Measurements from ENCODE around the gene ALCAM.

DNA sequence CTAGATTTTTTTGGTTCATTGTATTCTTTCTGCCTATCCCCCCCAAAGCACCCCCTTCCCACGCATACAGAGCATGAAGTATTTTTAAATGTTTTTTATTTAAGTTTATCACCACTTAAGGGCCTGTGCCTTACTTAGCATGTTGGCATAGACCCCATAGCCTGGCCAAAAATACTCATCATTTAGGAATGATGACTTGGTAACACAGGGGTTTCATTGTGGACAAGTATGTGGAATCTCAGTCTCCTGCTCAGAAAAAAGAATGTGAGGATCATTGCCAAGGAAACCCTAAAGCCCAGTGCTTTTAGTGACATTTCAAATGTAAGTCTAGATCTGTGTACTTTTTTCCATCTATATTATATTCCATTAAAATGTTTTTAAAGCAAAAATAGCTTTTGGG is 146.3 kb downstream of the ALCAM start:
- TF ChIP-seq PPARA (CRISPR knock-in tag; IDR thresholded peaks at IDR 0.05; ENCODE audit: borderline replicate concordance) (no peak), ZC3H10 (CRISPR knock-in tag; IDR thresholded peaks at IDR 0.05) (no peak), GLIS3 (CRISPR knock-in tag; IDR thresholded peaks at IDR 0.05) (no peak), TOX (CRISPR knock-in tag; IDR thresholded peaks at IDR 0.05; ENCODE audit: borderline replicate concordance) (no peak), ESRRG (CRISPR knock-in tag; IDR thresholded peaks at IDR 0.05) (no peak), ISL1 (CRISPR knock-in tag; IDR thresholded peaks at IDR 0.05) (peak; percentile 85), TSHZ2 (CRISPR knock-in tag; IDR thresholded peaks at IDR 0.05) (no peak), RARB (CRISPR knock-in tag; IDR thresholded peaks at IDR 0.05) (no peak)
- TF ChIP-seq, protein P1, sequence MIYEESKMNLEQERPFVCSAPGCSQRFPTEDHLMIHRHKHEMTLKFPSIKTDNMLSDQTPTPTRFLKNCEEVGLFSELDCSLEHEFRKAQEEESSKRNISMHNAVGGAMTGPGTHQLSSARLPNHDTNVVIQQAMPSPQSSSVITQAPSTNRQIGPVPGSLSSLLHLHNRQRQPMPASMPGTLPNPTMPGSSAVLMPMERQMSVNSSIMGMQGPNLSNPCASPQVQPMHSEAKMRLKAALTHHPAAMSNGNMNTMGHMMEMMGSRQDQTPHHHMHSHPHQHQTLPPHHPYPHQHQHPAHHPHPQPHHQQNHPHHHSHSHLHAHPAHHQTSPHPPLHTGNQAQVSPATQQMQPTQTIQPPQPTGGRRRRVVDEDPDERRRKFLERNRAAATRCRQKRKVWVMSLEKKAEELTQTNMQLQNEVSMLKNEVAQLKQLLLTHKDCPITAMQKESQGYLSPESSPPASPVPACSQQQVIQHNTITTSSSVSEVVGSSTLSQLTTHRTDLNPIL (CRISPR knock-in tag; IDR thresholded peaks at IDR 0.05; ENCODE audit: low read depth): no peak
- TF ChIP-seq, protein P2, sequence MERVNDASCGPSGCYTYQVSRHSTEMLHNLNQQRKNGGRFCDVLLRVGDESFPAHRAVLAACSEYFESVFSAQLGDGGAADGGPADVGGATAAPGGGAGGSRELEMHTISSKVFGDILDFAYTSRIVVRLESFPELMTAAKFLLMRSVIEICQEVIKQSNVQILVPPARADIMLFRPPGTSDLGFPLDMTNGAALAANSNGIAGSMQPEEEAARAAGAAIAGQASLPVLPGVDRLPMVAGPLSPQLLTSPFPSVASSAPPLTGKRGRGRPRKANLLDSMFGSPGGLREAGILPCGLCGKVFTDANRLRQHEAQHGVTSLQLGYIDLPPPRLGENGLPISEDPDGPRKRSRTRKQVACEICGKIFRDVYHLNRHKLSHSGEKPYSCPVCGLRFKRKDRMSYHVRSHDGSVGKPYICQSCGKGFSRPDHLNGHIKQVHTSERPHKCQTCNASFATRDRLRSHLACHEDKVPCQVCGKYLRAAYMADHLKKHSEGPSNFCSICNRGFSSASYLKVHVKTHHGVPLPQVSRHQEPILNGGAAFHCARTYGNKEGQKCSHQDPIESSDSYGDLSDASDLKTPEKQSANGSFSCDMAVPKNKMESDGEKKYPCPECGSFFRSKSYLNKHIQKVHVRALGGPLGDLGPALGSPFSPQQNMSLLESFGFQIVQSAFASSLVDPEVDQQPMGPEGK (CRISPR knock-in tag; IDR thresholded peaks at IDR 0.05; ENCODE audit: borderline replicate concordance): no peak

Measured in SK-N-SH treated with all-trans-retinoic acid at 6 μM for 48 hours (cell line).